GM23248 (cell line): ENCODE data around the gene BEST3. TPM values are rescaled to one million over a fixed set of nuclear protein-coding genes. Genes with fewer than 3 reads are reported as not detected.

Source experiments
- DNase-seq: peaks from one replicate; pipeline ENCODE4 v3.0.0-alpha.2; 2015
- H2AFZ ChIP-seq: fragments of 200-600 bp; sonication (generic); 2 replicates; pipeline ENCODE4 v1.6.1; 2016; ENCODE audit warnings: antibody characterized with exemption
- H3F3A ChIP-seq: fragments of 200-600 bp; sonication (generic); 2 replicates; pipeline ENCODE4 v1.6.1; 2016; ENCODE audit warnings: mild to moderate bottlenecking, antibody characterized with exemption, mixed run types; ENCODE audit not compliant: insufficient read depth
- H3K27ac ChIP-seq: fragments of 200-600 bp; sonication (generic); 2 replicates; pipeline ENCODE4 v1.5.1; 2016; ENCODE audit warnings: mild to moderate bottlenecking
- H3K27me3 ChIP-seq: fragments of 200-600 bp; sonication (generic); replicated peaks from 2 replicates; pipeline ENCODE4 v1.6.1; 2016; ENCODE audit warnings: mild to moderate bottlenecking; ENCODE audit not compliant: insufficient read depth
- H3K36me3 ChIP-seq: fragments of 200-600 bp; sonication (generic); 2 replicates; pipeline ENCODE4 v1.6.1; 2016; ENCODE audit warnings: low read depth, mild to moderate bottlenecking
- H3K4me1 ChIP-seq: fragments of 200-600 bp; sonication (generic); 2 replicates; pipeline ENCODE4 v1.6.1; 2016; ENCODE audit warnings: mild to moderate bottlenecking; ENCODE audit not compliant: insufficient read depth
- H3K4me2 ChIP-seq: fragments of 200-600 bp; sonication (generic); one replicate; pipeline ENCODE4 v1.6.1; 2016; ENCODE audit warnings: mild to moderate bottlenecking; ENCODE audit not compliant: unreplicated experiment
- H3K4me3 ChIP-seq: fragments of 200-600 bp; sonication (generic); 2 replicates; pipeline ENCODE4 v1.5.1; 2016; ENCODE audit warnings: mild to moderate bottlenecking
- H3K79me2 ChIP-seq: fragments of 200-600 bp; sonication (generic); 2 replicates; pipeline ENCODE4 v1.6.1; 2016; ENCODE audit warnings: mild to moderate bottlenecking; ENCODE audit not compliant: insufficient read depth
- H3K9ac ChIP-seq: fragments of 200-600 bp; sonication (generic); 2 replicates; pipeline ENCODE4 v1.6.1; 2016; ENCODE audit warnings: mild to moderate bottlenecking
- H3K9me2 ChIP-seq: fragments of 200-600 bp; sonication (generic); 2 replicates; pipeline ENCODE4 v1.6.1; 2016; ENCODE audit warnings: mixed run types, mild to moderate bottlenecking, moderate library complexity; ENCODE audit not compliant: insufficient read depth
- H3K9me3 ChIP-seq: fragments of 200-600 bp; sonication (generic); one replicate; pipeline ENCODE4 v1.6.1; 2017; ENCODE audit warnings: low read depth
- H4K20me1 ChIP-seq: fragments of 200-600 bp; sonication (generic); 2 replicates; pipeline ENCODE4 v1.6.0; 2016; ENCODE audit not compliant: insufficient read depth
- EZH2 ChIP-seq: fragments of 200-600 bp; sonication (generic); IDR thresholded peaks from 2 replicates; pipeline ENCODE4 v1.6.1; 2018; ENCODE audit warnings: antibody characterized with exemption, mild to moderate bottlenecking; ENCODE audit not compliant: insufficient read depth, poor library complexity, severe bottlenecking
- EZH2phosphoT487 ChIP-seq: fragments of 200-600 bp; sonication (generic); IDR thresholded peaks from 2 replicates; pipeline ENCODE4 v1.6.1; 2018; ENCODE audit warnings: antibody characterized with exemption, moderate library complexity, mild to moderate bottlenecking, low read depth; ENCODE audit not compliant: insufficient read depth
- WGBS, 2 experiments: methylation state at CpG; one replicate each; pipeline ENCODE4 v1.1.6; 2015 to 2017; ENCODE audit warnings: low lambda C conversion rate in 2 of 2, low coverage in 1 of 2; ENCODE audit errors: missing lambda C conversion rate in 2 of 2; 5-methylcytosine and 5-hydroxymethylcytosine counted together
- in situ Hi-C: fragments of 300-500 bp; cut with MboI; formaldehyde crosslinking; loops from 2 replicates; pipeline ENCODE4 v1.15.0; 2020
- polyA plus RNA-seq: library from polyadenylated mRNA; unstranded; fragments of >200 nt; fragmentation: Nextera tagmentation; extraction: Ambion mirVana; gene quantifications from 2 replicates; pipeline ENCODE4 v1.2.1, GENCODE V29; 2016
- total RNA-seq: library from RNA; depleted of rRNA; stranded (reverse); fragments of >200 nt; shearing (Covaris generic); gene quantifications from 2 replicates; pipeline ENCODE4 v1.2.3, GENCODE V29; 2014

The BEST3 gene
- total and polyA plus RNA-seq, 2 experiments from 2014 or later, result not detected

DNA sequence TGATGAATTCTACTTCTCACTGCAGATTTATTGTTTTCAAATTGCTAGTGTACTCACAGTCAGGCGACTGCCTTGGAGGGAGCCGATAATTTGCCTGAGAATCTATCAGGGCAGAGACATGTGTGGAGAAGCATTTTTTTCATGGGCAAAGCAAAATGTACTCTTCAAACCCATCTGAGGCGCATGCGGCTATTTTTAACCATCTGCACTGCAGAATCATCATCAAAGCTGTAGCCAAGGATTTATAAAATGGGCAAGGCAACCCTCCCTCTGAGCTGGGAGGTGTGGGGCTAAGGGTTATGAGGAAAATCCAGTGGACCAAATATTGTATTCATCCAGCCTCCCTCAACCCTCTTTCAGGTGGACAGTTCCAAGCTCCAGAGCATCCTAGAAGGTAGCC, 37.7 kb downstream of the BEST3 start:
- Histone ChIP-seq H3K4me3 (no peak overlapping the region), H3K27ac (no peak overlapping the region), H3K4me2 (no peak overlapping the region), H4K20me1 (no peaks in the 10 kb centered on the region), H3K9ac (no peak overlapping the region), H3K4me1 (peaks cover 3% of the 10 kb centered on the region; the same call in 1 of the 2 replicates), H3K9me2 (no peaks in the 10 kb centered on the region), H3K27me3 (no peaks in the 10 kb centered on the region), H3K9me3 (no peaks in the 10 kb centered on the region), H3K36me3 (no peaks in the 10 kb centered on the region), H3F3A (no peaks in the 10 kb centered on the region), H3K79me2 (no peaks in the 10 kb centered on the region), H2AFZ (no peak overlapping the region)
- 75 to 79% methylated on average over 4 of the region's 4 CpGs for WGBS, 2 experiments
- no peak for TF ChIP-seq EZH2phosphoT487
- no peak for TF ChIP-seq EZH2
- in situ Hi-C loops, result no loop called here
- no peak for DNase-seq

DNA sequence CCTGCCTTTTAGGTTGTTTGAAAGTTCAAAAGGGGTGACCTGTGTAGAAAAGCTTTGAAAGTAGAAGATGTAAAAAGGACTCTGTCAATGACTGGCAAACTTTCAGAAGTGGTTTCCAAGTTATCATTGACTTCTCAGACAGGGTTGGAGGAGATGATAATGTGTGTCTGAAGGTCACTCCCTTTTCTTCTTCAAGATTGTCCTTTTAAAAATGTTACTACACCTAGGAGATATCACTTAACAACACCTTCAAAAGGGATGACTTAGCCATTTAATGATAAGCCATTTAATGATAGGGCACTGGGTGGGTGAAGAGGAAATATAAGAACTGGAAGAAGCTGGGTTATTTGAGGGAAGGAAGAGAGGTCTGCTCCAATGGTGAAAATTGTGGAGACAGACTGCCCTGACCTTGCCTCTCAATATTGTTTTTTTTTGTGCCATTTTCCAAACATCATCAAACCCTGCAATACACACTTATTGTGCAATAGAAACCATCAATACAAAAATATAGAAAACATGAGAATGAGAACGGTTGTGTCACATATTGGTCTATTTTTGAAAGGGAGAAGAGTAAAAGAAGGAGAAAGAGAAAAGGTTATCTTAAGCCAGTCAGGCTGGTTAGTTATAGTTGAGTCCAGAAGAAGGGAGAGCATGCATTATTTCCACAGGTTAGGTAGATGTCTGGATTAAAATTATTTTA, 38.8 kb downstream of the BEST3 start:
- H3K79me2 ChIP-seq, result no peaks in the 10 kb centered on the region
- no peak for DNase-seq
- H3K9ac ChIP-seq, result no peak overlapping the region
- in situ Hi-C loops, result no loop called here
- no peaks in the 10 kb centered on the region for H3K27me3 ChIP-seq
- no peak overlapping the region for H3K4me3 ChIP-seq
- TF ChIP-seq EZH2phosphoT487, result no peak
- no peak for TF ChIP-seq EZH2
- H3K27ac ChIP-seq, result no peak overlapping the region
- H2AFZ ChIP-seq, result no peak overlapping the region
- peaks cover 14% of the 10 kb centered on the region for H3K4me1 ChIP-seq
- no peaks in the 10 kb centered on the region for H3K36me3 ChIP-seq
- H3K9me2 ChIP-seq, result no peaks in the 10 kb centered on the region
- H3K4me2 ChIP-seq, result no peak overlapping the region
- WGBS, 2 experiments, result 56 to 77% methylated on average over 1 of the region's 1 CpG
- H4K20me1 ChIP-seq, result no peaks in the 10 kb centered on the region
- no peaks in the 10 kb centered on the region for H3F3A ChIP-seq
- H3K9me3 ChIP-seq, result no peaks in the 10 kb centered on the region

DNA sequence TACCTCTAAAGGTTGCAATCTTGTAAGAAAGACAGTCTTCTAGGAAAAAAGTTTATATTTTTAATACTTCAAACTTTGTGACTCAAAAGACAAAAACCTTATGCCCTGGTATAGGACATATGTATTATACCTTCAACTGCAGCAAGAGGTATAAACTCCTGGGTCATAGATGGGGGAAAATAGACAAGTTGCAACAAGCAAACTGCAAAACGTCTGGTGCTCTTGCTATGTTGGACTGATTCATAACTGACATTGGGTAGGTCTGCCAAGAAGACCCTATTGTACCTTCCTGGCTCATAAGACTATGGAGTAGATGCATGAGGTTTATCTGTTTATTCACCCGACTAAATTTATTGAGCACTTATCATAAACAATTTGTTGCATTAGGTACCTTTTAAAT, 40.9 kb downstream of the BEST3 start:
- in situ Hi-C loops, result no loop called here
- H3K9ac ChIP-seq, result no peak overlapping the region
- H3K36me3 ChIP-seq, result no peaks in the 10 kb centered on the region
- no peak overlapping the region for H2AFZ ChIP-seq
- no peak overlapping the region for H3K4me3 ChIP-seq
- H3F3A ChIP-seq, result no peaks in the 10 kb centered on the region
- no peaks in the 10 kb centered on the region for H3K9me2 ChIP-seq
- H4K20me1 ChIP-seq, result no peaks in the 10 kb centered on the region
- no peaks in the 10 kb centered on the region for H3K79me2 ChIP-seq
- H3K27me3 ChIP-seq, result no peaks in the 10 kb centered on the region
- TF ChIP-seq EZH2, result no peak
- no peak for TF ChIP-seq EZH2phosphoT487
- H3K9me3 ChIP-seq, result no peaks in the 10 kb centered on the region
- H3K27ac ChIP-seq, result no peak overlapping the region
- WGBS, 2 experiments, result 52 to 53% methylated on average over 2 of the region's 2 CpGs
- no peak overlapping the region for H3K4me2 ChIP-seq
- DNase-seq, result no peak
- peaks cover 20% of the 10 kb centered on the region for H3K4me1 ChIP-seq

GRCh38 chr12:69657376-69658137, 41.5 kb downstream of the BEST3 start:
- H3K79me2 ChIP-seq, result no peaks in the 10 kb centered on the region
- H3F3A ChIP-seq, result no peaks in the 10 kb centered on the region
- H3K9ac ChIP-seq, result no peak overlapping the region
- no peaks in the 10 kb centered on the region for H3K9me2 ChIP-seq
- WGBS, 2 experiments, result 81 to 87% methylated on average over 9 of the region's 9 CpGs
- H3K27me3 ChIP-seq, result no peaks in the 10 kb centered on the region
- in situ Hi-C loops, result no loop called here
- H2AFZ ChIP-seq, result no peak overlapping the region
- H3K36me3 ChIP-seq, result no peaks in the 10 kb centered on the region
- no peak for DNase-seq
- H3K4me3 ChIP-seq, result no peak overlapping the region
- TF ChIP-seq EZH2 (no peak), EZH2phosphoT487 (no peak)
- H3K4me1 ChIP-seq, result peaks cover 20% of the 10 kb centered on the region
- H3K27ac ChIP-seq, result no peak overlapping the region
- H4K20me1 ChIP-seq, result no peaks in the 10 kb centered on the region
- no peak overlapping the region for H3K4me2 ChIP-seq
- no peaks in the 10 kb centered on the region for H3K9me3 ChIP-seq
